Central memory CD8-positive, alpha-beta T cell (primary cell): ENCODE data around the gene ANKH.

Source experiments
- ATAC-seq: fragments of 150-1000 bp; cut with Tn5 transposase; replicated peaks from 2 replicates; pipeline ENCODE4 v1.10.0; 2022; ENCODE audit warnings: mild to moderate bottlenecking, moderate FRiP score, moderate number of reproducible peaks; ENCODE audit not compliant: poor library complexity, severe bottlenecking; ENCODE audit errors: extremely low read depth
- DNase-seq, 2 donors: peaks; one replicate each; pipeline ENCODE4 v3.0.0; 2021; ENCODE audit warnings: low spot score in 2 of 2
- H3K27ac Mint-ChIP-seq: one replicate; pipeline ENCODE4 v1.8.0; 2022; ENCODE audit warnings: low read depth, mild to moderate bottlenecking, moderate library complexity, mixed read lengths
- H3K27me3 Mint-ChIP-seq: one replicate; pipeline ENCODE4 v1.8.0; 2022; ENCODE audit warnings: mixed read lengths
- H3K36me3 Mint-ChIP-seq: one replicate; pipeline ENCODE4 v1.8.0; 2022; ENCODE audit warnings: mild to moderate bottlenecking, moderate library complexity, mixed read lengths; ENCODE audit not compliant: insufficient read depth
- H3K4me1 Mint-ChIP-seq: one replicate; pipeline ENCODE4 v1.8.0; 2022; ENCODE audit warnings: mixed read lengths
- H3K4me3 Mint-ChIP-seq: one replicate; pipeline ENCODE4 v1.8.0; 2022; ENCODE audit warnings: mild to moderate bottlenecking, moderate library complexity, mixed read lengths
- H3K9me3 Mint-ChIP-seq: one replicate; pipeline ENCODE4 v1.8.0; 2022; ENCODE audit warnings: mixed read lengths

The ANKH gene

DNA sequence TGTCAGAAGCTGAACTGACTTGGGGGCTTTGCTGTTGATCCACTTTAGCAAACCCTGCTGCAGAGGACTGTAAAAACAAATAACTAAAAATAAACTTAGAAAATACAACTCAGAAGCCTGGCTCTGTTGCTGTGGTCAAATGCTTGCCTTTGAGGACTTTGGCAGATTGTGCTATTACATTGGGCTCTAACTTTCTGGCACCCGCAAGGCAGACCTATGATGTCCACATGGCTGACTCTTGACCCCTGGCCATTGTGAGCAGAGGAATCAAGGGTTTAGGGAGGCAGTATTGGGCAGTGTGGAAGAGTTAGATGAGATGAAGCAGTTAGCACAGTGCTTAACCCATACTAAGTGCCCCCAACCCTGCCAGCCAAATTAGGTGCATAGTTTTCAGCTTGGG is 173.1 kb downstream of the ANKH start:
- H3K4me1 Mint-ChIP-seq, result peaks cover 59% of the 10 kb centered on the region
- H3K9me3 Mint-ChIP-seq, result no peaks in the 10 kb centered on the region
- H3K36me3 Mint-ChIP-seq, result peaks cover 54% of the 10 kb centered on the region
- ATAC-seq (no peak), DNase-seq (no peak)
- H3K4me3 Mint-ChIP-seq, result no peak overlapping the region
- H3K27me3 Mint-ChIP-seq, result no peaks in the 10 kb centered on the region
- peak overlapping the region; percentile 46 for H3K27ac Mint-ChIP-seq

DNA sequence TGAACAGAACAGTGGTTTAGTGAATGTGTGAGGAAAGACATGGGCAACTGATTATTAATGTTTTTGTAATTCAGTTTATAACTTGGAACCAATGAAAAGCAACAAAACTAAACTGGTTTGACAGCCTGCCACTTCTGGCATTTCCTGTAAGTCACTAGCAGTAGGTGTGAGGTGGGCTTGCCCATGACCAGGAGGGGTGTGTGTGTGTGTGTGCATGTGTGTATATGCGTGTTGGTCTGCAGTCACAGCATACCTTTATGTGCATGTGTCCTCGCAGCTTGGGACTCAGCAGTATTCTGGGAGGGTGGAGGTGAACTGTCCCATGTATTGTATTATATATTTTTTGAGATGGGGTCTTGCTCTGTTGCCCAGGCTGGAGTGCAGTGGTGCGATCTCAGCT is 174.7 kb downstream of the ANKH start:
- DNase-seq (no peak), ATAC-seq (no peak)
- Mint-ChIP-seq H3K27ac (peak overlapping the region; percentile 54), H3K36me3 (peaks cover 67% of the 10 kb centered on the region), H3K27me3 (no peaks in the 10 kb centered on the region), H3K4me1 (peaks cover 43% of the 10 kb centered on the region), H3K9me3 (no peaks in the 10 kb centered on the region), H3K4me3 (no peak overlapping the region)

DNA sequence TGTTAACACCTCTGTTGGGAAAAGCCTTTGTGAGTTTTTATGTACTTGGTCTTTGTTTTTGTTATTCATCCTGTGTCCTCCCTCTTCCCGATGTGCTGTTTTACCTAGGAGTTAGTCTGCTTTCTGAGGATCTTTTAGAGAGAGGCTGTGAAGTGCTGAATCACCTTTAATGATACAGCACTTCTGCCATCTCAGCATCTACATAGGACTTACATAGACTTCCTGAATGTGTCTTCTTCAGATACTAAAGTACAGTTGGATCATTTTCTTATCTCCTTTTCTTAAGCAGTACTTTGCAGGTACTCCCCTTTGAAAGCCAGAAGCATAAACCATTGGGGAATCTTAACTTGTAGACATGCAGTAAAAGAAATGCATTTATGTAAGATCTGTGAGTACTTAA is 175.5 kb downstream of the ANKH start:
- peaks cover 35% of the 10 kb centered on the region for H3K4me1 Mint-ChIP-seq
- no peaks in the 10 kb centered on the region for H3K27me3 Mint-ChIP-seq
- H3K4me3 Mint-ChIP-seq, result no peak overlapping the region
- no peak for DNase-seq
- H3K36me3 Mint-ChIP-seq, result peaks cover 70% of the 10 kb centered on the region
- H3K9me3 Mint-ChIP-seq, result no peaks in the 10 kb centered on the region
- peak overlapping the region; percentile 54 for H3K27ac Mint-ChIP-seq
- no peak for ATAC-seq

GRCh38 chr5:14695152-14695551 is 176.4 kb downstream of the ANKH start:
- DNase-seq (no peak), ATAC-seq (no peak)
- no peak overlapping the region for H3K4me3 Mint-ChIP-seq
- peak overlapping the region; percentile 54 for H3K27ac Mint-ChIP-seq
- H3K9me3 Mint-ChIP-seq, result no peaks in the 10 kb centered on the region
- no peaks in the 10 kb centered on the region for H3K27me3 Mint-ChIP-seq
- peaks cover 30% of the 10 kb centered on the region for H3K4me1 Mint-ChIP-seq
- H3K36me3 Mint-ChIP-seq, result peaks cover 79% of the 10 kb centered on the region

GRCh38 chr5:14693070-14693469 is 178.5 kb downstream of the ANKH start:
- Mint-ChIP-seq H3K36me3 (peaks cover 83% of the 10 kb centered on the region), H3K9me3 (no peaks in the 10 kb centered on the region), H3K4me1 (peaks cover 23% of the 10 kb centered on the region), H3K27ac (peak overlapping the region; percentile 36), H3K27me3 (no peaks in the 10 kb centered on the region), H3K4me3 (no peak overlapping the region)
- DNase-seq, result no peak
- ATAC-seq, result no peak

DNA sequence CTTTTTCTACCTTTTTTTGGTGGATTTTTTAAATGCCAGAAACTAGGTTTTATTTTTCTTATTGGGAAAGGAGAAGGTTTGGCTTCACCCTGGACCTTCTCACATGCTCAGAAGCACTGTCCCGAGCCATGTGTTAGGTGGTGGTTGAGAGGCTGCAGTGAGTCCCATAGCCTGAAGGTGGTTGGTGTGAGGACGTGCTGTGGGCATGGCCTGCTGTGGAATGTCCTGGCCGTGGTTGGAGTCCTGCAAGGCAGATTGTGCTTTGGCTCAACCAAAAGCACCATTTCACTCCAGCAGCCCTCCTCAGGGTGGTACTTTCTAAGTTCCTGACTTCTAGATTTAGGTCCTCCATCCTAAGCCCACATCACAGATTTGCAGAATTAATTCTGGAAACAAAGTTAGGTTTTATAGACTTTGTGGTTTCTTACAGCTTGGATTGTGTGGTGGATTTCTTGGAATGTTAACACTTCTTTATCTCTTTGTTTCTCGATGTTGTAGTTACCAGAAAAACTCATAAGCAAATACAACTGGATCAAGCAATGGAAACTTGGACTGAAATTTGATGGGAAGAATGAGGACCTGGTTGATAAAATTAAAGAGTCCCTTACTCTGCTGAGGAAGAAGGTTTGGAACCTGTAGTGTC is 184.4 kb downstream of the ANKH start:
- no peaks in the 10 kb centered on the region for H3K9me3 Mint-ChIP-seq
- peaks cover 17% of the 10 kb centered on the region for H3K4me1 Mint-ChIP-seq
- H3K27me3 Mint-ChIP-seq, result no peaks in the 10 kb centered on the region
- H3K27ac Mint-ChIP-seq, result no peak overlapping the region
- no peak for ATAC-seq
- no peak overlapping the region for H3K4me3 Mint-ChIP-seq
- DNase-seq, result no peak
- peaks cover 80% of the 10 kb centered on the region for H3K36me3 Mint-ChIP-seq

GRCh38 chr5:14686517-14686916 is 185.1 kb downstream of the ANKH start:
- ATAC-seq (no peak), DNase-seq (no peak)
- Mint-ChIP-seq H3K27me3 (no peaks in the 10 kb centered on the region), H3K4me1 (peaks cover 17% of the 10 kb centered on the region), H3K27ac (no peak overlapping the region), H3K36me3 (peaks cover 79% of the 10 kb centered on the region), H3K4me3 (no peak overlapping the region), H3K9me3 (no peaks in the 10 kb centered on the region)

DNA sequence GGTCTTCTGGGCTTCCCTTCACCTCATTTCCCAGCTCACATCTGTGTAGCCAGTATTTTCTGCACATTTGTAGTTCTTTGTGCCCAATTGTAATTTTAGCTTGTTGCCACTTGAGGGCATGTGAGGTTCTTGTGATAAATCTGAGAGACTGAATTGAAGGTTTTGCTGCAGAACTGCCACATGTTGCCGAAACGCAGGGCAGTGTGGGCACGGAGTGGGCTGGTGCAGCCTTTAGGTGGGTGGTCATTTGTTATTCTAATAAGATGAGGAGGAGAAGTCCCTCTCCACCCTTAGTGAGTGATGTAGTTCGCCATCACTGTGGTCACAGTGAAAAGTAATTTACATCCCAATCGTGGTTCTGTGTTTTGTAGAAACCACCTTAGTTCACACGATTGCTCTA is 185.8 kb downstream of the ANKH start:
- no peaks in the 10 kb centered on the region for H3K27me3 Mint-ChIP-seq
- no peaks in the 10 kb centered on the region for H3K9me3 Mint-ChIP-seq
- peak in 1 of 2 donors; percentile 39 for DNase-seq
- peak; percentile 73 for ATAC-seq
- H3K27ac Mint-ChIP-seq, result peak overlapping the region; percentile 80
- H3K4me3 Mint-ChIP-seq, result peak overlapping the region; percentile 63
- H3K36me3 Mint-ChIP-seq, result peaks cover 78% of the 10 kb centered on the region
- H3K4me1 Mint-ChIP-seq, result peaks cover 17% of the 10 kb centered on the region

- no peak for DNase-seq
- H3K36me3 Mint-ChIP-seq, result peaks cover 76% of the 10 kb centered on the region
- peaks cover 17% of the 10 kb centered on the region for H3K4me1 Mint-ChIP-seq
- no peaks in the 10 kb centered on the region for H3K9me3 Mint-ChIP-seq
- H3K4me3 Mint-ChIP-seq, result no peak overlapping the region
- H3K27ac Mint-ChIP-seq, result no peak overlapping the region
- no peaks in the 10 kb centered on the region for H3K27me3 Mint-ChIP-seq
- no peak for ATAC-seq
Measured at GRCh38 chr5:14684757-14685156, 186.8 kb downstream of the ANKH start.

DNA sequence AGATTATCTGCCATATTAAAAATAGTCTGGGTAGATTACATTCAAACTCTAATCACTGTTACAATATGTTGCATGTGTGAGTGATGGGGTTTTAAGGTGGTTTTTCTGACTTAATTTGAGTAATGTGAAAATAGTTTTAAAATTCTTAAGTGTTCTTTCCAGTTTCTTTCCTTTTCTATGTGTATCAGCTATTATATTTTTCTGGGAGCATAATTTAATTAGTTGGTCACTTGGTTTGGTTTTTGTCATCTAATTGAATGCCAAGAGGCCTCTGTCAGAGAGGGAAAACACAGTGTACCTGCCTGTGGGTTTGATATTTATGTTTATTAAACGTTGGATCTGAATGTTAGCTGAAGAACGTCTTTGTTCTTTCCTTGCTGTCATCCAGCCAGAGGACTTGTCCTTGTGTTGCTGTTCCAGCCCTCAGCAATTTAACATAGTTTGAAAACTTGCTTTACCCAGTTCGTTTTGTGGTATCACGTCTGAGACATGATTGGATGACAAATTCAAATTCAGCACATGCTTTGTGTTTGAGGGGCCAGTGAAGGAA is 187.6 kb downstream of the ANKH start:
- no peaks in the 10 kb centered on the region for H3K27me3 Mint-ChIP-seq

DNA sequence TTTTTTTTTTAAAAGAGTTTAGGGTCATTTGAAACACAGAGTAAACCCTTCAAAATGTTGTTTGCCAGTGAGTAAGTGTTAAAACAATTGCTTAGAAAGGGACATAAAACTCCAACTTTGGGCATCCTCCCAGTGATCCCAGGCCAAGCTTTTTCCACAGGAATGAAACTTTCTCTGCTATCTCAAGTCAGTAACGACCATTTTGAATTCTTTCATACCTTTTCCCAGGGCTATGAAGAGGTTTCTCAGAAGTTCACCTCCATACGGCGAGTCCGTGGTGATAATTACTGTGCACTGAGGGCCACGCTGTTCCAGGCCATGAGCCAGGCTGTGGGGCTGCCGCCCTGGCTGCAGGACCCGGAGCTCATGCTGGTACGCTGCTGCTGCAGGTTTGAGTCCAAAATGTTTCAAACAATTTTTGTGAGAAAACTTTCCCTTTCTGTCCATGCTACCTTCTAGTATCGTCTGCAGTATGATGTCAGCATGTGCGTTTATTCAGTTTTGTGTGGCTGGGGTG is 190.3 kb downstream of the ANKH start:
- Mint-ChIP-seq H3K4me1 (peaks cover 40% of the 10 kb centered on the region), H3K27ac (no peak overlapping the region)

More for the DNA sequence above, 187.6 kb downstream of the ANKH start:
- H3K9me3 Mint-ChIP-seq, result no peaks in the 10 kb centered on the region
- peaks cover 20% of the 10 kb centered on the region for H3K4me1 Mint-ChIP-seq
- peaks cover 76% of the 10 kb centered on the region for H3K36me3 Mint-ChIP-seq
- DNase-seq (no peak), ATAC-seq (no peak)
- H3K27ac Mint-ChIP-seq, result no peak overlapping the region
- no peak overlapping the region for H3K4me3 Mint-ChIP-seq

GRCh38 chr5:14679595-14679994 is 192.0 kb downstream of the ANKH start:
- ATAC-seq (no peak), DNase-seq (no peak)
- Mint-ChIP-seq H3K27ac (no peak overlapping the region), H3K36me3 (peaks cover 58% of the 10 kb centered on the region), H3K9me3 (no peaks in the 10 kb centered on the region), H3K4me1 (peaks cover 43% of the 10 kb centered on the region), H3K4me3 (no peak overlapping the region), H3K27me3 (no peaks in the 10 kb centered on the region)

More for the DNA sequence above, 190.3 kb downstream of the ANKH start:
- DNase-seq (no peak), ATAC-seq (no peak)
- H3K27me3 Mint-ChIP-seq, result no peaks in the 10 kb centered on the region
- H3K36me3 Mint-ChIP-seq, result peaks cover 59% of the 10 kb centered on the region
- H3K9me3 Mint-ChIP-seq, result no peaks in the 10 kb centered on the region
- no peak overlapping the region for H3K4me3 Mint-ChIP-seq

GRCh38 chr5:14678773-14679334 is 192.7 kb downstream of the ANKH start:
- Mint-ChIP-seq H3K27ac (peak overlapping the region; percentile 60), H3K4me1 (peaks cover 44% of the 10 kb centered on the region), H3K4me3 (no peak overlapping the region)

More at GRCh38 chr5:14678773-14679334, 192.7 kb downstream of the ANKH start:
- no peaks in the 10 kb centered on the region for H3K27me3 Mint-ChIP-seq
- DNase-seq, result no peak
- no peak for ATAC-seq
- H3K36me3 Mint-ChIP-seq, result peaks cover 59% of the 10 kb centered on the region
- no peaks in the 10 kb centered on the region for H3K9me3 Mint-ChIP-seq
